Activated CD8-positive, alpha-beta memory T cell treated with anti-CD3 and anti-CD28 coated beads, Interleukin-2, amount 50 U/mL, for 1 hour (primary cell): ENCODE results near the gene C19orf25.

Experiments used
- DNase-seq: peaks from one replicate; pipeline ENCODE4 v3.0.0-alpha.2; 2020; ENCODE audit errors: extremely low read depth

Gene C19orf25

GRCh38 chr19:1433119-1434039, 45.6 kb downstream of the C19orf25 start:
- DNase-seq, result no peak

- no peak for DNase-seq
These were observed 46.5 kb downstream of the C19orf25 start for GRCh38 chr19:1432507-1432887.

- DNase-seq, result no peak
These were observed 47.1 kb downstream of the C19orf25 start for GRCh38 chr19:1431759-1432506.

- DNase-seq, result no peak
These were observed 48.8 kb downstream of the C19orf25 start for GRCh38 chr19:1430246-1430645.

GRCh38 chr19:1429750-1430149, 49.3 kb downstream of the C19orf25 start:
- no peak for DNase-seq

GRCh38 chr19:1428738-1429391, 50.1 kb downstream of the C19orf25 start:
- no peak for DNase-seq

- DNase-seq, result no peak
These were observed 51.6 kb downstream of the C19orf25 start for GRCh38 chr19:1427221-1427920.

- DNase-seq, result no peak
These were observed 52.3 kb downstream of the C19orf25 start for GRCh38 chr19:1426736-1427135.

GRCh38 chr19:1425902-1426301, 53.1 kb downstream of the C19orf25 start:
- DNase-seq, result no peak

- no peak for DNase-seq
These were observed 53.7 kb downstream of the C19orf25 start for GRCh38 chr19:1425102-1425837.

GRCh38 chr19:1424192-1424955, 54.6 kb downstream of the C19orf25 start:
- DNase-seq, result no peak

GRCh38 chr19:1423436-1424191, 55.4 kb downstream of the C19orf25 start:
- no peak for DNase-seq
